ENCODE data around the gene RILPL2. TPM values are rescaled to one million over a fixed set of nuclear protein-coding genes. Genes with fewer than 3 reads are reported as not detected.
"Not testable (repeated sequence)": the region's sequence is repeated elsewhere in the genome, so short reads cannot be mapped to it uniquely, and the experiment has no call there.

RILPL2 gene
- total RNA-seq, 2 donors from 2014 or later: 12.3 to 12.6 TPM

DNA sequence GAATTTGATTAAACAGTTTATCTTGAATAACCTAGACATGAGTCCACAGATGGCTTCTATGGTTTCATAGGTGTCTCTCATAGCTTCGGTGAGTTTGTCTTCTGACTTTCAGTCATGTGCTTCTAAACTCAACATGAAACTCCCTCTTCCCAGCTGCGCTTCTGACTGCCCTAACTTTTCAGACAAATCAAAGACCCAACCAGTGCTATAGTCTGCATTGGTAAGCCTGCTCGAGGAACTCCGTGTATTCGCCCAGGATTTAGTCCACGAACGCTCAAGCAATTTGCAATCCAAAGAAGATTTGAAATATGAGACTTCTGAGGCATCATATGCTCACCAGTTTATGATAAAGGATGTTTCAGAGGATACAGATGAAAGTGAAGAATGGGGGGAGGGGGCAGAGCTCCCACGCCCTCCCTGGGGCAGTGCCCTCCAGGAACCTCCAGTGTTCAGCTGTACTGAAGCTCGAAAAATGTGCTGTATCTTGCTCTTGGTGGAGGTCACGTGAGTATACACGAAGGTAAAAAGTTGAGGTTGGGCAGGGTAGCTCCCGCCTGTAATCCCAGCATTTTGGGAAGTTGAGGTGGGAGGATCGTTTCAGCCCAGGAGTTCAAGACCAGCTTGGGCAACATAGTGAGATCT is 5.2 kb upstream of the RILPL2 start:
- Mint-ChIP-seq H3K4me1 (peaks cover 13% of the 10 kb centered on the region), H3K4me3 (no peak overlapping the region), H3K27me3 (no peaks in the 10 kb centered on the region), H3K27ac (no peak overlapping the region), H3K9me3 (no peaks in the 10 kb centered on the region), H3K36me3 (ENCODE audit: low read depth) (no peaks in the 10 kb centered on the region)
- no peak for ATAC-seq (replicated peaks)

DNA sequence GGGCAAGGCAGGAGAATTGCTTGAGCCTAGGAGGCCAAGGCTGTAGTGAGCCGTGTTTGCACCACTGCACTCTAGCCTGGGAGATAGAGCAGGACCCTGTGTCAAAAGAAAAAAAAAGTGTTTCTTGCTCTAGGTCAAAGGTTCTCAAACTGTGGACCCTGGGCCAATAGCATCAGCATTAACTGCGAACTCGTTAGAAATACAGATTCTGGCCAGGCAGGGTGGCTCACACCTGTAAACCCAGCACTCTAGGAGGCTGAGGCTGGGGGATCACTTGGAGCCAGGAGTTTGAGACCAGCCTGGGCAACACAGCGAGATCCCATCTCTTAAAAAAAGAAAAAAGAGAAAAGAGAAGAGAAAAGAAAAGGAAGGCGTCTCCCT is 858 bp downstream of the RILPL2 start:
- Mint-ChIP-seq H3K36me3 (ENCODE audit: low read depth) (peaks cover 56% of the 10 kb centered on the region), H3K9me3 (no peaks in the 10 kb centered on the region), H3K27ac (peak overlapping the region; percentile 93), H3K4me3 (peak overlapping the region; percentile 98), H3K4me1 (peaks cover 18% of the 10 kb centered on the region), H3K27me3 (no peaks in the 10 kb centered on the region)
- ATAC-seq (replicated peaks): no peak

DNA sequence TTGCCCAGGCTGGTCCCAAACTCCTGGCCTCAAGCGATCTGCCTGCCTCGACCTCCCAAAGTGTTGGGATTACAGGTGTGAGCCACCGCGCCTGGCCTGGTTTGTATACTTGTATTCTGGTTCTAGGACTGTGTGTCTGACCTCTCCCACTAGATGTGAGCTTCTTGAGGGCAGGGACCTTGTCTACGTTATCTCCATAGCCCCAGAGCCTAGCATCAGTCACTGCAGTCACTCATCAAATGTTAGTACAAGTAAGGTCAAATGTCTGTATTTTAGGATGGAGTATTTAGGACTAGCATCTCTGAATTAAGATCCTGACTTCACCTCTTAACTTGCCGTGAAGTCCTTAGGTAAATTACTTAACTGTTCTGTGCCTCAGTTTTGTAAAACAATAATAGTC is 2.9 kb downstream of the RILPL2 start:
- H3K36me3 Mint-ChIP-seq (ENCODE audit: low read depth): peaks cover 76% of the 10 kb centered on the region
- H3K4me3 Mint-ChIP-seq: peak overlapping the region; percentile 98
- peaks cover 24% of the 10 kb centered on the region for H3K4me1 Mint-ChIP-seq
- no peaks in the 10 kb centered on the region for H3K9me3 Mint-ChIP-seq
- H3K27me3 Mint-ChIP-seq: no peaks in the 10 kb centered on the region
- no peak for ATAC-seq (replicated peaks)
- peak overlapping the region; percentile 93 for H3K27ac Mint-ChIP-seq

DNA sequence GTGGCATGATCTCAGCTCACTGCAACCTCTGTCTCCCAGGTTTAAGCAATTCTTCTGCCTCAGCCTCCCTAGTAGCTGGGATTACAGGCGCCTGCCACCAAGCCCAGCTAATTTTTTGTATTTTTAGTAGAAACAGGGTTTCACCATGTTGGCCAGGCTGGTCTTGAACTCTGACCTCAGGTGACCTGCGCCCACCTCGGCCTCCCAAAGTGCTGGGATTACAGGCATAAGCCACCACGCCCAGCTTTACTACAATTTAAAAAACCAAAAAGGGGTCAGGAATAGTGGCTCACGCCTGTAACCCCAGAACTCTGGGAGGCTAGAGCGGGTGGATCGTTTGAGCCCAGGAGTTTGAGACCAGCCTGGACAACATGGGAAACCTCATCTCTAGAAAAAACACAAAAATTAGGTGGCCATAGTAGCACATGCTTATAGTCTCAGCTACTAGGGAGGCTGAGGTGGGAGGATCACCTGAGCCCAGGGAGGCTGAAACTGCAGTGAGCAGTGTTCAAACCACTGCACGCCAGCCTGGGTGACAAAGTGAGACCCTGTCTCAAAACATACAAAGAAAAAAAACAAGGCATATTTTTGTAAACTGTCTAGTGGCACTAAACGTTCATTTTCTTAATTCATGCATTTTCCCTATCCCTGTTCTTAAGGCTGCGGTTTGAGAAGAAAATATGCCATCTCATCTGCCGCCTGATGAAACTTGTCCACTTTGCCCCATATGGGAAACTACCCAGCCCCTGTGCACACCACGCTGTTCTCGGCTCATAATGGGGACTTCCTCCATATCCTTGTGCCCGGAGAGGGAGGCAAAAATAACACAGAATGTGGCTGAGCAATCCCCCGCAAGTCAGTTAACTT is 4.3 kb downstream of the RILPL2 start:
- not testable (repeated sequence) for H3K9me3 Mint-ChIP-seq, H3K27me3 Mint-ChIP-seq
- peaks cover 29% of the 10 kb centered on the region for H3K4me1 Mint-ChIP-seq
- H3K27ac Mint-ChIP-seq: peak overlapping the region; percentile 93
- peak; percentile 37 for ATAC-seq (replicated peaks)
- H3K4me3 Mint-ChIP-seq: peak overlapping the region; percentile 98
- H3K36me3 Mint-ChIP-seq (ENCODE audit: low read depth): peaks cover 90% of the 10 kb centered on the region

DNA sequence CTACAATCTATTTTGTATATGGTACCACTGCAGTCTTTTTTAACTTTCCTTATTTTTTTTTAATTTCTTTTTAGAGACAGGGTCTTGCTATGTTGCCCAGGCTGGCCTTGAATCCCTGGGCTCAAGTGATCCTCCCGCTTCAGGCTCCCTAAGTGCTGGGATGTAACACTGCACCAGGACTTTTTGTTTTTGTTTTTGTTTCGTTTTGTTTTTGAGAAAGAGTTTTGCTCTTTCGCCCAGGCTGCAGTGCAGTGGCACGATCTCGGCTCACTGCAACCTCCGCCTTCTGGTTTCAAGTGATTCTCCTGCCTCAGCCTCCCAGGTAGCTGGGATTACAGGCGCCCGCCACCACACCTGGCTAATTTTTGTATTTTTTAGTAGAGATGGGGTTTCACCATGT is 7.4 kb downstream of the RILPL2 start:
- not testable (repeated sequence) for ATAC-seq (replicated peaks); H3K27me3 Mint-ChIP-seq; H3K9me3 Mint-ChIP-seq
- Mint-ChIP-seq H3K36me3 (ENCODE audit: low read depth) (peaks cover 90% of the 10 kb centered on the region), H3K27ac (peak overlapping the region; percentile 90), H3K4me1 (peaks cover 29% of the 10 kb centered on the region), H3K4me3 (peak overlapping the region; percentile 78)

DNA sequence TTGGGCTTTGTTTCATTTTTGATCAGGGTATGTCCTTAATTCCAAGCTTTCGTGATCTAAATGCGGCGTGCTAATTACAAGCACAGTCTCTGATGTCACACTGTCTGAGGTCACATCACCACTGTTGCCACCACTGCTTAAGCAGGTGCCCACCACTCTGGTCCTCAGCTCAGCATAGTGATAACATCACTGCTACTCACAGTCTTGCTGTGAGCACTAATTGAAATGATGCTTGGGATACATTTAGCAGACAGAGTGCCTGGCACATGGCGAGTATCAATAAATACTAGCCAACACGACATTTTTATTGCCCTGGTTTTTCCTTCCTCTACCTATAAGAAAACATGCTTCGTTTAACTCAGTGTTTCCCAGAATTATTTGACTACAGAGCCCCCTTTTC is 7.9 kb downstream of the RILPL2 start:
- no peak for ATAC-seq (replicated peaks)
- Mint-ChIP-seq H3K27ac (peak overlapping the region; percentile 90), H3K27me3 (no peaks in the 10 kb centered on the region), H3K36me3 (ENCODE audit: low read depth) (peaks cover 90% of the 10 kb centered on the region), H3K4me1 (peaks cover 29% of the 10 kb centered on the region), H3K4me3 (peak overlapping the region; percentile 78), H3K9me3 (no peaks in the 10 kb centered on the region)

DNA sequence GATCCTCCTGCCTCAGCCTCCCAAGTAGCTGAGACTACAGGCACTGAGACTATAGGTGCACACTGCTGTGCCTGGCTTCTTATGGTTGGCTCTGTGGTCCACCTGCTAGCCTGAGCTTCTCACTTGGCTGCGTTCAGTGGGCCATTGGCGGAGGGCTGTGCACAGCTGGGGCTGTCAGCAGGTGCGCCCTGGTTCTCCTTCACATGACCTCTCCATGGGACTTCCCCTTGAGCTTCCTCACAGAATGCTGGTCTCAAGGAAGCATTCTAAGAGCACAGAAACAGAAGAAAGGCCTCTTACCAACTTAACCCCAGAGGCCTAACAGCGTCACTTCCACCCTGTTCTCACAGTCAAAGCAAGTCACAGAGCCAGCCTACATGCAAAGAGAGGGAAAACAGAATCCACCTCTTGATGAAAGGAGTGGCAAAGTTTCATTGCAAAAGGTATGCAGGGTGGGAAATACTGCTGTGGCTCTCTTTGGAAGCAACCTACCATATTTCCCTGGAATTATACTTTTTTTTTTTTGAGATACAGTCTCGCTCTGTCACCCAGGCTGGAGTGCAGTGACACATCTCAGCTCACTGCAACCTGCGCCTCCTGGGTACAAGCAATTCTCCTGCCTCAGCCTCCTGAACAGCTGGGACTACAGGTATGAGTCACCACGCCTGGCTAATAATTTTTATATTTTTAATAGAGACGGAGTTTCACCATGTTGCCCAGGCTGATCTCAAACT is 9.3 kb downstream of the RILPL2 start:
- Mint-ChIP-seq H3K4me1 (peaks cover 23% of the 10 kb centered on the region), H3K36me3 (ENCODE audit: low read depth) (peaks cover 90% of the 10 kb centered on the region), H3K27ac (peak overlapping the region; percentile 90), H3K27me3 (no peaks in the 10 kb centered on the region), H3K4me3 (peak overlapping the region; percentile 78), H3K9me3 (no peaks in the 10 kb centered on the region)
- peak; percentile 71 for ATAC-seq (replicated peaks)

DNA sequence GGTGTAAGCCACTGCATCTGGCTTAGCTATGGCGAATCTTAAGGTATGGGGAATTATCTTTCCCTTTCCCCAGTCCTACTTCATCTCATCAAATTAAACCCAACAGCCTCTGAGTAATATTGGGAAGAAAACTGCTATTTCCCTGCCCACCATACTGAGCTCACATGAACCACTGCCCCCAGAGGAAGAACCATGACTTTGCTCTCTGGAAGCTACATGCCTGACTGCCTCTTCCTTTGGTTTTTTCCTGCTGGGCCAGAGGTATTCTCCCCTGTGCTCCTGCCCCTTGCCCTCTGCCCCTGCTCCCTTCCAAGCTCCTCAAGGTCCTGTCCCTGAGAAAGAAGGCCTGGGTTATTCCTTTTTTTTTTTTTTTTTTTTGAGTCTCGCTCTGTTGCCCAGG is 15.2 kb downstream of the RILPL2 start:
- Mint-ChIP-seq H3K9me3 (no peaks in the 10 kb centered on the region), H3K4me1 (peaks cover 4% of the 10 kb centered on the region), H3K36me3 (ENCODE audit: low read depth) (peaks cover 93% of the 10 kb centered on the region), H3K27ac (no peak overlapping the region), H3K27me3 (no peaks in the 10 kb centered on the region), H3K4me3 (no peak overlapping the region)
- no peak for ATAC-seq (replicated peaks)

DNA sequence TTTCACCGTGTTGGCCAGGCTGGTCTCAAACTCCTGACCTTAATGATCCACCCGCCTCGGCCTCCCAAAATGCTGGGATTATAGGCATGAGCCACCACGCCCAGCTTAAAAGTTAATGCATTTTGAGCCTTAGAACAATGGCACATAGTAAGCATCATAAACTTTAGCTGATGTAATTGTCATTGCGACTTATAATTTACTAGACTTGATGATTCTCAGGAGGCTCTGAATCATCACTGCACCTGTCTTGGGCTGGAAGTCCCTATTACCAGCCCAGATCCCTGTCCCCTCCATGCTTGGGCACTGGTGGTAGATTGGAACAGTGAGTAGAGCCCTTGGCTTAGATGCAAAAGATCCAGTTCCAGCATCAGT is 26.5 kb downstream of the RILPL2 start:
- Mint-ChIP-seq H3K27ac (no peak overlapping the region), H3K4me1 (peaks cover 3% of the 10 kb centered on the region), H3K36me3 (ENCODE audit: low read depth) (peaks cover 66% of the 10 kb centered on the region), H3K27me3 (no peaks in the 10 kb centered on the region), H3K9me3 (no peaks in the 10 kb centered on the region), H3K4me3 (no peak overlapping the region)
- no peak for ATAC-seq (replicated peaks)

DNA sequence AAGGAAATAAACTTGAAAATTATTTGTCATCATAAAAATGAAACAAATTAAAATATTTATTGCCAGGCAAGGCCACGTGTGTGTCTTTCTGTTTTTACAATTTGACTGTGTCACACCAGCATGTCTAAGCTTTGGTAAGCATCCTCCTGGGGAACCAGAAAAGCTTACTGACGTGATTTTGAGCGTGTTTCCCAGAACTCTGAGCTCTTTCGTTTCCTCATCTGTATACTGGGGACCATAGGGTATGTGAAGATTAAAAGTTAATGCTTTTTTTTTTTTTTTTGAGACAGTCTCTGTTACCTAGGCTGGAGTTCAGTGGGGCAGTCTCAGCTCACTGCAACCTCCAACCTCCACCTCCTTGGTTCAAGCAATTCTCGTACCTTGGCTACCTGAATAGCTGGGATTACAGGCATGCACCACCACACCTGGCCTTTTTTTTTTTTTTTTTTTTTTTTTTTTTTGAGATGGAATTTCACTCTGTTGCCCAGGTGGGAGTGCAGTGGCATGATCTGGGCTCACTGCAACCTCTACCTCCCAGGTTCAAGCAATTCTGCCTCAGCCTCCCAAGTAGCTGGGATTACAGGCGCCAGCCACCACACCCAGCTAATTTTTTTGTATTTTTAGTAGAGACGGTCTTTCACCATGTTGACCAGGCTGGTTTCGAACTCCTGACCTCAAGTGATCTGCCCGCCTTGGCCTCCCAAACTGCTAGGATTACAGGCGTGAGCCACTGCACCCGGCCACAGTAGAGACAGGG is 27.0 kb downstream of the RILPL2 start:
- not testable (repeated sequence) for H3K27ac Mint-ChIP-seq

DNA sequence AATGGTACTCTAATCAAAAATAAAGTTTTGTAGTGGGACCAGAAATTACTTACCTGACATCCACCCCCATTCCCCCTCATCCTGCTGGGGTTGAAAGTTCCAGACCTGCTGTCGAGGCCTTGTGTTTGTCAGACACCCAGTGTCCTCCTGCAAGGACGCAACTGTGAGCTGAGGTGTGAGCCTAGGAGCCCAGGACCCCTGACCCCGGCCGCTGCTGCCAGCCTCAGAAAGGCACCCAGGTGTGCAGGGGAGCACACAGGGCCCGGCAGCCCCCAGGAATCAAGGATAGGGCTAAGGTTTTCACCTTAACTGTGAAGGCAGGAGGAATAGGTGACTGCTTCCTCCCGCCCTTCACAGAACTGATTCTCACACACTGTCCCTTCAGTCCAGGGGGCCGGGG is 27.9 kb downstream of the RILPL2 start:
- H3K4me1 Mint-ChIP-seq; H3K4me3 Mint-ChIP-seq; ATAC-seq (replicated peaks); H3K27me3 Mint-ChIP-seq; H3K9me3 Mint-ChIP-seq; H3K27ac Mint-ChIP-seq: not testable (repeated sequence)
- peaks cover 71% of the 10 kb centered on the region for H3K36me3 Mint-ChIP-seq (ENCODE audit: low read depth)

More for the DNA sequence above, 27.0 kb downstream of the RILPL2 start:
- H3K4me3 Mint-ChIP-seq, H3K9me3 Mint-ChIP-seq, H3K27me3 Mint-ChIP-seq, H3K4me1 Mint-ChIP-seq: not testable (repeated sequence)
- peak; percentile 65 for ATAC-seq (replicated peaks)
- H3K36me3 Mint-ChIP-seq (ENCODE audit: low read depth): peaks cover 66% of the 10 kb centered on the region

DNA sequence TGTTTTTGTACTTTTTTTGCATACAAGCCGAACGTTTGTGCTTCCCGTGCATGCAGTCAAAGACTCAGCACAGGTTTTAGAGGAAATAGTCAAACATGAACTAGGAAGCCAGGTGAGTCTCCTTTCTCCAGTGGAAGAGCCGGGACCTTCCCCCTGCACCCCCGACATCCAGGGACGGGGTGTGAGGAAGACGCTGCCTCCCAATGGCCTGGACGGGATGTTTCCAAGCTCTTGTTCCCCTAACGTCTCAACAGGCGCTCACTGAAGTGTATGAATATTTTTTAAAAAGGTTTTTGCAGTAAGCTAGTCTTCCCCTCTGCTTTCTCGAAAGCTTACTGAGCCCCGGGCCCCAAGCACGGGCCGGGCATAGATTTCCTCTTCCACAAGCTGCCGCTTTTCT is 28.6 kb downstream of the RILPL2 start:
- H3K27me3 Mint-ChIP-seq; ATAC-seq (replicated peaks); H3K9me3 Mint-ChIP-seq; H3K4me3 Mint-ChIP-seq; H3K4me1 Mint-ChIP-seq; H3K27ac Mint-ChIP-seq: not testable (repeated sequence)
- H3K36me3 Mint-ChIP-seq (ENCODE audit: low read depth): peaks cover 71% of the 10 kb centered on the region

DNA sequence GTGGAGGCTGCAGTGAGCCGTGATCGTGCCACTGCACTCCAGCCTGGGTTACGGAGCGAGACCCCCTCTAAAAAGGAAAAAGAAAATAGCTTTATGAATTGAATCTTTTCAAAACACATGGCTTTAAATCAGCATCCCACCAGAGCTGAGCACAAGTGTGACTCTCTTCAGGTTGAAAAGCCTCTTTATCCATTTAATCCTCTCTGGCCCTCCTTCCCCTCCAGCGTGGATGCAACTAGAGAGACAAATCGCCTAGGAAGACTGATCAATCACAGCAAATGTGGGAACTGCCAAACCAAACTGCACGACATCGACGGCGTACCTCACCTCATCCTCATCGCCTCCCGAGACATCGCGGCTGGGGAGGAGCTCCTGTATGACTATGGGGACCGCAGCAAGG is 29.2 kb downstream of the RILPL2 start:
- H3K4me3 Mint-ChIP-seq; H3K9me3 Mint-ChIP-seq; H3K27me3 Mint-ChIP-seq; H3K27ac Mint-ChIP-seq; ATAC-seq (replicated peaks); H3K4me1 Mint-ChIP-seq: not testable (repeated sequence)
- peaks cover 71% of the 10 kb centered on the region for H3K36me3 Mint-ChIP-seq (ENCODE audit: low read depth)

DNA sequence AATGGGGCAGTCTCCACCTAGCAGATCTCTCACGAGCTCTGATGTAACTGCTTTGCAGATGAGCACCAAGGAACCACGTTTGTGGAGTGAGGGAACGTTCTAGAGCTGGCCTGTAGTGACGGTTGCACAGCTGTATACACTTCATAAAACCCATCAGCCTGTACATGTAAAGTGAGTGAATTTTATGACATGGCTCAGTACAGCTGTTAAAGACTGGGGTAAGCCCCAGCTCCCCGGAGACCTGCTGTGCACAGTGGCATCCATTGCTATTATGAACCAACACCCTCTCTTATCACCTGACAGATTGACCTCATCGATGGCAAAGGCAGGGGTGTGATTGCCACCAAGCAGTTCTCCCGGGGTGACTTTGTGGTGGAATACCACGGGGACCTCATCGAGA is 31.9 kb downstream of the RILPL2 start:
- Mint-ChIP-seq H3K27ac (no peak overlapping the region), H3K4me3 (no peak overlapping the region), H3K4me1 (peaks cover 4% of the 10 kb centered on the region), H3K27me3 (no peaks in the 10 kb centered on the region), H3K9me3 (no peaks in the 10 kb centered on the region), H3K36me3 (ENCODE audit: low read depth) (peaks cover 77% of the 10 kb centered on the region)
- ATAC-seq (replicated peaks): no peak

Measured in activated T-helper 17 cell treated with anti-CD3 and anti-CD28 coated beads, Interleukin-2, amount 50 U/mL, for 72 hours (primary cell).